Prostate gland (tissue), 2 donors: ENCODE data around the gene ROBO2.

ENCODE experiments used
- CTCF ChIP-seq, 4 experiments: fragments of 200-600 bp in 2 of 4; fragments of 450-650 bp in 2 of 4; sonication (generic) in 2 of 4; IDR thresholded peaks; 1 replicate in 3 of 4; 2 replicates in 1 of 4; pipeline ENCODE4 v1.5.1; 2016 to 2019; ENCODE audit warnings: antibody characterized with exemption in 4 of 4, mild to moderate bottlenecking in 2 of 4, moderate library complexity in 2 of 4
- POLR2A ChIP-seq: fragments of 450-650 bp; IDR thresholded peaks from one replicate; pipeline ENCODE4 v1.6.1; 2016; ENCODE audit warnings: antibody characterized with exemption, mild to moderate bottlenecking
- POLR2AphosphoS5 ChIP-seq: sonication (generic); formaldehyde crosslinking; IDR thresholded peaks from one replicate; pipeline ENCODE4 v1.6.1; 2017; ENCODE audit warnings: antibody characterized with exemption

GRCh38 chr3:77251136-77251535 lies 211.2 kb downstream of the ROBO2 start:
- TF ChIP-seq CTCF (IDR thresholded peaks at IDR 0.05), result no peak
- no peak for TF ChIP-seq POLR2A
- no peak for TF ChIP-seq POLR2AphosphoS5
